Urothelium cell line (cell line): ENCODE measurements around the gene EML1.
A peak's percentile ranks its signal among the peaks of the same experiment; 100 is the strongest.

Source experiments
- DNase-seq: peaks from one replicate; pipeline ENCODE4 v3.0.0; 2011; ENCODE audit warnings: low spot score, mixed read lengths
- FAIRE-seq: peaks from 2 replicates; lab custom pipeline; 2011; peaks lifted over from hg19 to GRCh38; lab: Jason Lieb, UNC

EML1 gene

DNA sequence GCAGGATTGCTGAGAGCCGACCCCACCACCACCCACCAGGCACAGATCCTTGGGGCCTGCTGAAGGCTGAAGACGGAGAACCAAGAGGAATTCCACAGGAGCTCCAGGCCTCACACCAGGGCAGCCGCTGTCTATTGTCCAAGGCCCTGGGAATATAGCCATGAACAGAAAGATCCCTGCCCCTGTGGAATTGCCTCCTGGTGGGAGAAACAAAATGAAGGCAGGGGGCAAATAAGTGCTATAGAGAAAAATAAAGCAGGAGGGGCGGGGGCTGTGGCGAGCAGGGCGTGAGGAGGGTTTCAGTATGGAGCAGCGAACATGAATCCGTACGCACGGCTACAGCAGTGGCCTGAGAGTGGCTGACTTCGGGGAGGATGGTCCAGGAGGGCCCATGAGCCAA, 96.1 kb downstream of the EML1 start:
- DNase-seq (no peak), FAIRE-seq (no peak)

DNA sequence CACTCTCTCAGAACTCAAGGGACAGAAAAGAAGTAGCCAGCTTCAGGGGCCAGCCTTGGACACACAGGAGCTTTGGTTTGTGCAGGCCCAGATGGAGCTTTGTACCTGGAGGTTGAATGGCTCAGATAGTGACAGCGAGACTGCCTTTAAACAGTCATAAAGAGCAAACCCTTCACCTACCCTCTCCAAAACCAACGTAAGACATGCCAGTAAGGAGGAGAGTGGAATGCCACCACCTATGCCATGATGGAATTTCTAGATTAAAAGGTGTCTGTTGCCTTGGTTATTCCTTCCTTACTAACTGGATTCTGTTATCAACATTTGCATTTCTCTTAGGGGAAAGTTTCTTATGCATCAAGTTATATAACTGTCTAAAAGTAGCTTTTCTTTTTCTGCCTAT, 98.1 kb downstream of the EML1 start:
- FAIRE-seq (no peak), DNase-seq (no peak)

DNA sequence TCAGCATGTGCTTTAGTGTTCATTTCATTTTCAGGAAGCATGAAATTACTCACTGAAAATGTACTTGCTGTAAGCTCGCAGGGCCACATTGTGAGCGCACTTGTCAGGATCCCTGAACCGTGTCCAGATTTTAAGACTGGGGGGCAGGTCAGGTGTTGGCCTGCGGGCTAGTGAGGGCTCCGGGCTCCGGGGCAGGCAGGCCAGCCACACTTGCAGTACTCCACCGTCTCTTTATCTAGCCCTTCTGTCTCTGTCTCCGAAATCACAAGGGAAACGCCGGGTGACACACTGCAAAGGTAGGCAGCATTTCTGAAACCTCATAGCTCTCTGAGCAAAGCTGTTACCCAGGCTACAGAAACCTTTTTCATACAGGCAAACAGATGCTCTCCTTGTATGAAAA, 98.7 kb downstream of the EML1 start:
- FAIRE-seq (no peak), DNase-seq (no peak)

DNA sequence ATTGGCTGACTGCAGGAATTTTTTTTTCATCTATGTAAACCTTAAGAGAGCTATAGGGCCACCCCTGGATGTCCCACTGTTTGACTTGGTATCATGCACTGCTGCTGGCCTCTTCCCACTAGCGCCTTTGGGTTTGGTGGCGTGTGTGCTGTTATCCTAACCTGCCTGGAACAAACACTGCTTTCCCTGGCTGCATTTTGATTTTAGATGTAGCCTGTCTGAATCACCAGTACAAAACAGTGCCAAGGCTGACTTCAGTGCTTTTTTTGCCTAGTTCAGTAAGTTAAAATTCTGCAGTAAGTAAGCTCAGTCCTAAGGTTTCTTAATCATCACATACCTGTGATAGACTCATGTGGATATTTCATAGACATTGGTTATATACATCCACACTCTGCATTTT, 99.2 kb downstream of the EML1 start:
- FAIRE-seq (no peak), DNase-seq (no peak)

DNA sequence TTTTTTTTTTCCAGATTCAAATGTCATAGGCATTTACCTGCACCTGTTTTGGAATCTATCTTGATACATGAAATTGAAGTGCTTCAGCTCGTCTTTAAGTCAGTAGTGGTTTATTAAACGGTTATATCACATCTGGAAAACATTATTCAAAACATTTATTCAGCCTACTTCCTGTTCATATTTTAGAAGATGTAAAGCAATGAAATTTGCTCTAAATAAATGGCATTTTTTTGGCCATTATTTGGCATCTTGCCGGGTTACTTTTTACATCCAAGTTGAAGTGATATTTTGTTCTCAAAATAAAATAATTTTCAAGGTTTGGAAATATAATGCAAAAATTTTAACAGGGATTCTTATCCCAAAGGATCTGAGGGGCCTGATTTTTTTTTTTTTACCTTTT, 103.1 kb downstream of the EML1 start:
- FAIRE-seq (no peak), DNase-seq (no peak)

DNA sequence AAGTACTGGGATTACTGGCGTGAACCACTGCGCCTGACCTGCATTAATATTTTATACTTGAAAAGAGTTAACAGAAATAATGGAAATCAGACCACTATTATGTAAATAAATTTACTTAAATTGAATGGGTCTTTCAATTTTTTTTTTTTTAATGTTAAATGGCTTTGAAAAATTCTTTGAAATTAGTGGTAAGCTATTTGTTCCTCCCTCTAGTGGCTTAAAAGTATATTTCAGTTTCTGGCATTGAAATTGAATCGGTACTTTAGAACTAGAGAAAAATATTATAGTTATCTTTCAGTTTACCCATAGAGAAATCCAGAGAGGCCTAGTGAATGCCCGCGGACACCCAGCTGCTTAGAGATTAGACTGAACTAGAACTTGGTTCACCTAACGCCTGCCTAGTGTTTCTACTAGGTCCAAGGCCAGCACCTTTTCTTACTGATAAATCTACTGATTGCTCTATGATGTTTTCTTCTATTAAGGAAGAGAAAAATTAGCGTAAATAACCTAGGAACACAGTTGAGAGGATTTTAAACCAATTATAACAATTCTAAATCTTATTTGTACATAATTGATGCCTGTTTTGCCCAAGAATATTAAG, 106.5 kb downstream of the EML1 start:
- no peak for FAIRE-seq
- DNase-seq = no peak

DNA sequence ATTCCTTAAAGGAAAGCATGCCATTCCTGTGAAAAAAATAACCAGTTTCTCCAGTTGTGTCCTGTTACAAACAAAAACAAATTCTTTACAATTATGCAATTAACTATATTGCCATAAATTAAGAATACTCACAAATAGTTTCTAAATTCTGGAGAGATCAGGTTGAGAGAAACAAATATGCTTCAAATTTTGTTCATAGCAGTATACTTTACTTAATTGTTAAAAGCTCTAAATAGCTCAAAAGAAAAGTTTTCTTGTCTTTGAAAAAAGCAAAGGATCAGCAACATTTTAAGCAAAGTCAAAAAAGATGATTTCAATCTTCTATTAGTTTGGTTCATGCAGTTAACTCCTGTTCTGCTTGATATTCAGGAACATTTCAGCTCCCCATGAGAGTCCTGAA, 109.7 kb downstream of the EML1 start:
- FAIRE-seq = no peak
- DNase-seq = no peak

DNA sequence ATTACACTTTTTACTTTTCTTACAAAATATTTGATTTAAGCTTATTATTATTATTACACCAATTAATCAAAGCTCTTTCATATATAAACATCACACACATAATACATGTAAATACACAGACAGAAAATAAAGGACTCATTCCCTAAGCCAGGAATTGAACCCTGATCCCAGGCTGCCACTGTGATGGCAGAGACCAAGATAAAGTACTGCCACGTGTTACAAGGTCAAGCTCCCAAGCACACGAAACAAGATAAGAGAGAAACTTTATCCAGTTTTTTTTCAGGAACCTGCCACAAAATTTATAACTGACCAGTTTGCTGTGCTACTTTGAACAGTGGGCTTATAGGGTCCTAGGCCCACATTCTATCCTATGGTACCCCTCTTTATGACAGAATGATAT, 111.3 kb downstream of the EML1 start:
- no peak for FAIRE-seq
- no peak for DNase-seq

DNA sequence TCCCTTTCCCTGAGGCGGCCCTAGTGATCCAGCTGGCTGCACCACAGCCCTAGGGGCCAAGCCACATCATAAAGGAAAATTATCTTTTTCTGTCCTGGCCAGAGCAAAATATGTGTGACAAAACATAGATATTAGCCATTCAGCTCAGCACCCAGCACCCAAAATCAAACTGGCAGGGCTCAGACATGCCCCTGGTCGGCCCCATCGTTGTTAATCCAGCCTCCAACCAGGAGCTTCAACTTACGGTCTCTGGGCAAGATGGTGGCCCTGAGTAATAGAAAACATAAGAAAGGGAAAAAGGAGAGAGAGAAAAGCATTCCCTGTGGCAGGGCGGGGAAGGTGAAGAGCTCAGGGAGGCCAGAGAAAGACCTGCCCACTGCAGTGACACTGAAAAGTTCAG, 111.9 kb downstream of the EML1 start:
- no peak for FAIRE-seq
- DNase-seq = no peak

DNA sequence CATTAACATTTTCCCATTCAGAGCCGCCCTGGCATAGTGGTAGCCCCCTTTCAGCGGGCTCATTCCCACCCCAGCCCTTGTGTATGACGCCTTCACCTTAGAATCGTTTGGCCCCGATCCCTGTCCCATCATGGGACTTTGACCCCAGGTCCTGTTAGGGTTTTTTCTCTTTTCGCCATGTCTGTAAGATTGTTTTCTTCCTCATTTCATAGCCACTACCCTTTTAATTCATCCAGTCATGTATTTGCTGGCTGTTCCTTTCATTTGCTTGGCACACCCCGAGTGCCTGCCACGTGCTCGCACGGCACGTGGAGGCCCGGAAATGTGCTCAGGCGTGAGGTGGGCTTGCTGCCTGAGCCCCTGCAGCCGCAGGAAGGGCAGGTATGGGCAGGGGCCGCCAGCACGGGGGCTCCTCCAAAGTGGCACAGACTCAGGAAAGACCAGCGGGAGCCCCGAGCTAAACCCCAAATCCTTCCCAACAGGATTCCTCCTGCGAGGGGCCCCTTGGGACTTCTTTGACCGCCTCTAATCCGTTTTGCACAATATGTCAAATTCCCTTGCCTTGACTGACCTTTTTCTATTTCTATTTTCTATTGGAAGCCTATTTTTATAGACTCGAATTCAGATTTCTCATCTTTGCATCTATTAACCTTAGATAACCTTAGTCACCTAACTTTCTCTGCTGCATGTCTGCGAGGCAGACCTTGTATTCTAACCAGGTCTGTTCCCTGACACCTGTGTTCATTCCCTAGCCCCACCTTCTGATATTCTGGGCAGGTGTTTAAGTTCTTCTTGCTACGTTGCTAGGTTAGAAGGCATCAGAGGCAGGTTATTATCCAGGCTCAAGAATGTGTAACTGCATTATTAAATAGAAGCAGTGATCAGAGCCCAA, 114.8 kb downstream of the EML1 start:
- FAIRE-seq (no peak), DNase-seq (no peak)

DNA sequence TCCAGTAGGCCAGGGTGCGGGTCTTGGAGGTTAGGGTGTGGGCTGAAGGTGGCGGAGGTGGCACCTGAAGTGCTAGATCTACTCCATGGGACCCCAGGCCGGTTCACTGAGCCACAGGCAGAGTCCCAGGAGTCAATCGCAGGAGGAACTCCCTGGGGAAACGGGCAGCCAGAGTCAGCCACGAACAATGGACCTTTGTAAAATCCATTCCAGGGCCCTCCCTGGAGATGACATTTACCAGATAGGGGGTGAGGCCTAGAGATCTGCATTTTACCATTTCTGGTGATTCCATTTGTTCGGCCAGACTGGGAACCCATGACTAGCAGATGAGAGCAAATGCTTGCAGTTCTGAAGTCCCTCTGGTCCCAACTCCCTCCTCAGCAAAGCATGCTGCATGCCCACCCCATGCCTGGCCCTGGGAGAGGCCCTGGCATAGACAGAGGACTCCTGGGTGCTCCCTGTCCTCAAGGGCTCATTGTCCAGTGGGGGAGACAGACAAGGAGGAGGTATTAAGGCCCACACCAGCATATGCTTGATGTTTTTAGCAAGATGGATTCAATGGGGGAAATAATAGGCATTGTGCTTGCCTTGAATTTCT, 115.5 kb downstream of the EML1 start:
- no peak for FAIRE-seq
- DNase-seq = no peak

DNA sequence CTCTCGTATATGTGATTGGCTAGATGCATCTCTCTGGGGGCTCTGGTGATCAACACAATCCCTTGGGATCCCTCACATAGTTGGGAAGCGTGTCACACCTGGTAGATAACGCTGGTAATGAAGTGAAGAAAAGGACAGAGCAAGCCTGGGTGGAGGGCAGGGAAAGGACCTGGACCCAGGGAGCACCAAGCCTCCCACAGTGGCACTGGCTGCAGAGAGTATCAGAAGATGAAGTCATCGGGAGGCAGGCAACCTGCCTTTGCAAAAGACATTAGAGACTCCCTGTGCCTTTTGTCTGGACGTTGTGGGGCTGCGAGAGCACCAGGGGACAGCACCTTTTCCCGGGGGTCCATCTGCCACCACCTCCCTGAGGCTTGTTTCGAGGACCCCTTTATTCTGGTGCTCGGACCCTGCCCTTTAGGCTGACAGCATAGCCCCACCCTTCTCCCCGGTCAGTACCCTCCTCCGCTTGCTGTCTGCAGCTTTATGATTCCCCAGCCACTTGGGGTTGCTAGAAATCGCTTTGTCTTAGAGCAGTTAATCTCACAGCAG, 116.4 kb downstream of the EML1 start:
- FAIRE-seq (no peak), DNase-seq (no peak)

DNA sequence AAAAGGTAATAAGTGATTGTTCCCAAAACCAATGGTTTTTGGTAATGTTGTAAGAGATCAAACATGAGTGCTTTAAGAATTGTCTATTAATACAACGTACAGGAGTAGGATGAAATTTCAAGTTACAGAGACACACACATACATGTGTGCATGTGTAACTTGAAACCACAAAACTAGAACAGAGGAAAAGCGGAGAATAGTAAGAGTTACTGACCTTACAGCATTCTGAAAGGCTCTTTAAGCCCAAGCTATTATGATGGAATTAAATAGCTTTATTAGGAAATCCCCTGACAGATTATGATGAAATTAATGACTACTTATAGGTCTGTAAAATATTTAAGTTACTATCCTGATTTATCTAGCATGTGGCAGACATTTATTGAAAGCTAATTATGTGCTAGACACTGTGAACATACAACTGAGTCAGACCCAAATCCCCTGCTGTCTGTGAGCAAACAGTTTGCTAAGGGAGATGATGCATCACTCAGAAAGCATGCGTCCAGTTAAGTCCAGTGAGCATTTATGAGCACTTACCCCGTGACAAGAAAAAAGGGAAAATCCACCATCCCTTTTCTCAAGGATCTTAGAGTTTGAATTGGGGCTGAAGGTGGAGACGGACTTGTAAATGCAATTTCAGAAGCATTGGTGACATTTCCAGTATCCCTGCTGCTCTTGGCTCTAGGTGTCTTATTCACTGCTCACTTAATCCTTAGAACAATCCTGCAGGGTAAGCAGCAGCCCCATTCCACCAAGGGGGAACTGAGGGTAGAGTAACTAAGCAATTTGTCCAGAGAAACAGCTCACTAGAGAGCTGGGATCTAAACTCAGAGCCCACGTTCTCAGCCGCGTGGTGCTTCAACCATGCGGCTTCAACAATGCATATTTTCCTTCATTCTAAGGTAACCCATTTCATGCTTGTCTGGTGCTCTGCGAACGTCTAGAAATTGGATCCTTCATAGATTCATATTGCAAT, 117.4 kb downstream of the EML1 start:
- FAIRE-seq = no peak

DNA sequence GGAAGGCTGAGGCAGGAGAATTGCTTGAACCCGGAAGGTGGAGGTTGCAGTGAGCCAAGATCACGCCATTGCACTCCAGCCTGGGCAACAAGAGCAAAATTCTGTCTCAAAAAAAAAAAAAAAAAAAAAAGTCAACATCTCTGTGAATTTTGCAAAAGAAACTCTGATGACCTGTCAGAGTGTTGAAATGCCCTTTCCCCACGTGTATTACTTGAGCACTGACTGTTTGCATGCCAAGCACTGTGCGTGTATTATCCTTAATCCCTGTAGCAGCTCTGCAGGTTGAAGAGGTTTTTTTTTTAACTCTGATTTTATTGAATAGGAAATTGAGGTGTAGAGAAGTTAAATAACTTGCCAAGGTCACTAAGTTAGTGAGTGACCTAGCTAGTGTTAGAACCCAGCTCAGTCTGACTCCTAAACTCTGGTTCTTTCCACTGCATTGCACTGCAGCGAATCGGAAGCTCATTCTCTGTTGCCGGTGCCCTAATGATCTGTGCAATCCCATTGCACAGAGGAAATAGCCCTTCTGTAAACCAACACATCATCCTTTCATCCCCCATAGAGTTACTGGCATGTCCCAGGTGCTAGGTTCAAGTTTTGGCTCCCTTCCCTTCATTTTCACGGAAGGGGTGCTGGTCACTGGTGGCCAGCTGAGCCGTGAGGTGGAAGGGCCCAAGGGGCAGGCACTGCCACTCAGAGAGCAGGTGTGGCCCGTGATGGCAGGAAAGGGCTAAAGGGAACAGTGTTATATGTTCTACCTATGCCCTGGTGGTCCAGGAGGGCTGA, 122.3 kb downstream of the EML1 start:
- DNase-seq = no peak
- no peak for FAIRE-seq

More for the DNA sequence above, 117.4 kb downstream of the EML1 start:
- DNase-seq = peak; percentile 35

DNA sequence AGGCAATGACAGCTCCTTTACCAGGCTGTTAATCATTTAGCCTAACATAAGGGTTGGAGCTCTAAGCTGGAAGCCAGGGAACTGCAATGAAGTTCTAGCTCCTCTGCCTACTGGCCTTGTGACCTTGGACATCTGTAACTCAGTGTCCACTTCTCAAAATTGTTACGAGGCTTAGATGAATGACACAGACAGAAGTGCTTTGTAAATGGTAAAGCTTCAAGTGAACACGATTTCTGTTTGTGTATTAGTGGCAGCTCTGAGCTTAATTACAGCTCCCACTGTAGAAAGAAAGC, 122.8 kb downstream of the EML1 start:
- FAIRE-seq = no peak
- no peak for DNase-seq

DNA sequence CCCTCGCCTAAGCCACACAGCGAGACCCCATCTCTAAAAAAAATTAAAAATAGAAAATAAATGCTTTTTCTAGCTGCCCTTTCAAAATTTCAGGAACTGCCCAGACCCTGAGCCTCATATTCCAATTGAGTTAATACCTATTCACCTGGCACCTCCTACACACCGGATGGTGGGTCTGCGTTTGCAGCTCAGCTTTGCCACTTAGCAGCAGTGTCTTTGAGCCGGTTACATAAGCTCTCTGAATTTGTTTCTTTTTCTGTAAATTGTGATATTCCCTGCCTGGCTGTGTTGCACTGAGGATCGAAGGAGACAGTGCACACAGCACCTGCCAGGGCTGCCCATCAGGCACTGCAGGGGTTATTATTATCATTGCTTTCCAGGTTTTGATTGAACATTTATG, 125.6 kb downstream of the EML1 start:
- FAIRE-seq (no peak), DNase-seq (no peak)

DNA sequence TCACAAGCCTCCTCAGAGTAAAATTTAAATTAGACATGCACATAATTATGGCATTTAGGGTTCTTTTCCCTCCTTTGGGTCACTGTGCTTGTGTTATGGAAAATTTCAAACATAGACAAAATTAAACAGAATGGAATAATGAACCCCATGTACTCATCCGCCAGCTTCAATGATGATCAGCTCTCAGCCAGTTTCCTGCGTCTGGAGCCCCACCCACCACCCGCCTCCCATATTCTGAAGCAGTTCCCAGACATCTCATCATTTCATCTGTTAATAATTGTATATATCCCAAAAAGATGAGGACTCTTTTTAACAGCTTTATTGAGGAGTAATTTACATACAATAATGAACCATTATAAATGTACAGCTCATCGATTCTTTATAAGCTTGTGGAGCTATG, 128.2 kb downstream of the EML1 start:
- DNase-seq = no peak
- FAIRE-seq = no peak

DNA sequence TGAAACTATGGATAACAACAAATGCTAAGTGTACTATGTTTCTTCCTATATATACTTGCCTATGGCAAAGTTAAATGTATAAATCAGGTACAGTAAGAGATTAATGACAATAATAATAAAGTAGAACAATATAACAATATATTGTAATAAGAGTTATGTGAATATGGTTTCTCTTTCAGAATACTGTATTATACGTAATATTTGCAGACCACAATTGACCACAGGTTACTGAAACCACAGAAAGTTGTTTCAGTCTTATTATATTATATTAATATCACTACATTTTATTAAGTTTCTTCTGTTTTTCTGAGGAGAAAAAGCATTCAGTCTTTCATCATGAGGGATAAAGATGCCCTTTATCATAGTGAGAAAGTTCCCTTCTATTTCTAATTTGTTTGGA, 131.2 kb downstream of the EML1 start:
- FAIRE-seq (no peak), DNase-seq (no peak)

DNA sequence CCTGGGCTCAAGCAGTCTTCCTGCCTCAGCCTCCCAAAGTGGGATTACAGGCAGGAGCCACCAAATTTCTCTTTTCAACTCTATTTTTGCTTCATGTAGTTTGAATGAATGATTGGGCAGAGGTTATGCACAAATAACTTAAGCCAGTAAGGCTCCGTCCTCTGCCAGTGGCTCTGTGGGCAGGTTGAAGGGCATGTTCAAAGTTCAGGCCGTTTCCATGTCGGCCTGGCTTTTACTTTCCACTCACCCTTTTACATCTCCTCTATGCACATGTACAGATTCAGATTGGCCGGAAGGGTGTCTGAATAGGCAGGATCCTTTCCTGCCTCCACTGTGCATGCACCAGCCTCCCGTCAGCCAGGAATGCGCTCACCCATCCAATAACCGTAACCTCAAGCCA, 132.3 kb downstream of the EML1 start:
- no peak for FAIRE-seq

DNA sequence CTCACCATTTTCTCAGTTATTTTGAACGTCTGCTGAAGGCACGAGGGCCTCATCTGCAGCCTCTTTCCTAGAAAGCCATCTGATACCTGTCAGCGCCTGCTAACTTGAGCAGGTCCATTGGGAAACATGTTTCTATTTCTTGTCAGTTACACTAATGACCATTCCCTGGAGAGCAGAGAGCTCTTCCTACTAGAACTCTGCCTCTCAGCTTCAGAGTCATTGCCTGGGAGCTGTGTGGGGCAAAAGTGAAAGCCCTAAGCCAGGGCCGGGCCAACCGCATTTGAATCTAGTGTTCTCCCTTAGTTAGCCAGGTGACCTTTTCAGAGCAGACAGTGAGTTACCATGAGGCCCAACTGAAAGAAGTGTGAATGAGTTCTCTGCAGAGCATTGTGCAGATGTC, 135.8 kb downstream of the EML1 start:
- DNase-seq (no peak), FAIRE-seq (no peak)

More for the DNA sequence above, 132.3 kb downstream of the EML1 start:
- no peak for DNase-seq
